Urinary bladder (tissue), 4 donors: ENCODE results near the gene WDR77. TPM values are rescaled to one million over a fixed set of nuclear protein-coding genes. Genes with fewer than 3 reads are reported as not detected.
A peak's percentile ranks its signal among the peaks of the same experiment; 100 is the strongest.

Source experiments
- DNase-seq: peaks from one replicate; pipeline ENCODE4 v3.0.0-alpha.2; 2015; ENCODE audit errors: extremely low spot score
- H3K27ac ChIP-seq: one replicate; pipeline ENCODE4 v1.5.1; 2013; ENCODE audit warnings: low read depth, mild to moderate bottlenecking, moderate library complexity
- H3K36me3 ChIP-seq: one replicate; pipeline ENCODE4 v1.6.1; 2013; ENCODE audit warnings: mild to moderate bottlenecking, moderate library complexity; ENCODE audit not compliant: insufficient read depth
- H3K4me1 ChIP-seq: one replicate; pipeline ENCODE4 v1.6.1; 2013; ENCODE audit warnings: mild to moderate bottlenecking, moderate library complexity; ENCODE audit not compliant: insufficient read depth
- H3K4me3 ChIP-seq: one replicate; pipeline ENCODE4 v1.5.1; 2013; ENCODE audit warnings: low read depth, low read length
- WGBS: extraction: QIAGEN DNeasy Blood & Tissue Kit; methylation state at CpG from one replicate; pipeline ENCODE4 v1.1.7; 2013; 5-methylcytosine and 5-hydroxymethylcytosine counted together
- polyA plus RNA-seq: library from polyadenylated mRNA; stranded (reverse); fragments of 200-250 nt; gene quantifications from one replicate; pipeline ENCODE4 v1.2.3, GENCODE V29; 2013
- total RNA-seq: library from RNA; depleted of rRNA; stranded (reverse); fragments of >200 nt; gene quantifications from one replicate; pipeline ENCODE4 v1.2.3, GENCODE V29; 2014
- donor health status: healthy with polysubstance abuse.
- donor health status: healthy.

The WDR77 gene
- total and polyA plus RNA-seq, 2 donors, result 21.8 to 27.3 TPM

GRCh38 chr1:111463029-111463683, 14.1 kb upstream of the WDR77 start:
- H3K27ac ChIP-seq, result no peak overlapping the region
- H3K36me3 ChIP-seq, result peaks cover 2% of the 10 kb centered on the region
- WGBS, result 35% methylated on average over 4 of the region's 4 CpGs
- H3K4me3 ChIP-seq, result no peak overlapping the region
- no peaks in the 10 kb centered on the region for H3K4me1 ChIP-seq
- no peak for DNase-seq

- Histone ChIP-seq H3K36me3 (peaks cover 2% of the 10 kb centered on the region), H3K4me3 (no peak overlapping the region), H3K4me1 (no peaks in the 10 kb centered on the region), H3K27ac (no peak overlapping the region)
- 54% methylated on average over 4 of the region's 4 CpGs for WGBS
- DNase-seq, result no peak
These were observed 13.4 kb upstream of the WDR77 start for GRCh38 chr1:111462370-111463028.

GRCh38 chr1:111461765-111462164, 12.7 kb upstream of the WDR77 start:
- H3K4me3 ChIP-seq, result no peak overlapping the region
- H3K36me3 ChIP-seq, result peaks cover 2% of the 10 kb centered on the region
- no peak overlapping the region for H3K27ac ChIP-seq
- DNase-seq, result no peak
- 96% methylated on average over 6 of the region's 6 CpGs for WGBS
- no peaks in the 10 kb centered on the region for H3K4me1 ChIP-seq

- 93% methylated on average over 3 of the region's 3 CpGs for WGBS
- peaks cover 2% of the 10 kb centered on the region for H3K36me3 ChIP-seq
- no peak overlapping the region for H3K27ac ChIP-seq
These were observed 6.6 kb upstream of the WDR77 start for GRCh38 chr1:111455642-111456031.

GRCh38 chr1:111454859-111455641, 6.0 kb upstream of the WDR77 start:
- H3K4me3 ChIP-seq, result no peak overlapping the region
- no peak for DNase-seq
- peaks cover 2% of the 10 kb centered on the region for H3K36me3 ChIP-seq
- 66% methylated on average over 5 of the region's 5 CpGs for WGBS
- peaks cover 4% of the 10 kb centered on the region for H3K4me1 ChIP-seq
- no peak overlapping the region for H3K27ac ChIP-seq

More at GRCh38 chr1:111455642-111456031, 6.6 kb upstream of the WDR77 start:
- no peak for DNase-seq
- no peak overlapping the region for H3K4me3 ChIP-seq
- H3K4me1 ChIP-seq, result peaks cover 4% of the 10 kb centered on the region

GRCh38 chr1:111453706-111454105, 4.7 kb upstream of the WDR77 start:
- Histone ChIP-seq H3K36me3 (peaks cover 2% of the 10 kb centered on the region), H3K4me3 (no peak overlapping the region)

GRCh38 chr1:111452581-111452980, 3.5 kb upstream of the WDR77 start:
- no peak overlapping the region for H3K4me3 ChIP-seq

More at GRCh38 chr1:111453706-111454105, 4.7 kb upstream of the WDR77 start:
- Histone ChIP-seq H3K4me1 (peaks cover 5% of the 10 kb centered on the region), H3K27ac (no peak overlapping the region)
- DNase-seq, result no peak
- 72% methylated on average over 3 of the region's 3 CpGs for WGBS

GRCh38 chr1:111450185-111450584, 1.1 kb upstream of the WDR77 start:
- no peak overlapping the region for H3K27ac ChIP-seq
- H3K4me3 ChIP-seq, result peak overlapping the region; percentile 69
- H3K36me3 ChIP-seq, result peaks cover 2% of the 10 kb centered on the region
- DNase-seq, result no peak
- peaks cover 5% of the 10 kb centered on the region for H3K4me1 ChIP-seq
- WGBS, result 42% methylated on average over 3 of the region's 3 CpGs

More at GRCh38 chr1:111452581-111452980, 3.5 kb upstream of the WDR77 start:
- Histone ChIP-seq H3K4me1 (peaks cover 5% of the 10 kb centered on the region), H3K27ac (no peak overlapping the region), H3K36me3 (no peaks in the 10 kb centered on the region)
- WGBS, result 80% methylated on average over 3 of the region's 3 CpGs
- no peak for DNase-seq

GRCh38 chr1:111449703-111450017, 604 bp upstream of the WDR77 start:
- Histone ChIP-seq H3K36me3 (peaks cover 2% of the 10 kb centered on the region), H3K4me3 (peak overlapping the region; percentile 69), H3K27ac (peak overlapping the region; percentile 73), H3K4me1 (peaks cover 5% of the 10 kb centered on the region)
- under 1% methylated on average over 8 of the region's 8 CpGs for WGBS
- no peak for DNase-seq

GRCh38 chr1:111448482-111448917, 556 bp downstream of the WDR77 start:
- Histone ChIP-seq H3K4me3 (peak overlapping the region; percentile 69), H3K27ac (peak overlapping the region; percentile 83), H3K36me3 (peaks cover 2% of the 10 kb centered on the region), H3K4me1 (peaks cover 5% of the 10 kb centered on the region)
- no peak for DNase-seq
- under 1% methylated on average over 25 of the region's 25 CpGs for whole genome bisulfite sequencing

GRCh38 chr1:111446967-111447892, 1.8 kb downstream of the WDR77 start:
- DNase-seq, result no peak
- 71% methylated on average over 4 of the region's 4 CpGs for WGBS
- Histone ChIP-seq H3K36me3 (peaks cover 2% of the 10 kb centered on the region), H3K27ac (peak overlapping the region; percentile 51), H3K4me3 (no peak overlapping the region), H3K4me1 (peaks cover 3% of the 10 kb centered on the region)

GRCh38 chr1:111446546-111446945, 2.5 kb downstream of the WDR77 start:
- DNase-seq, result no peak
- no peak overlapping the region for H3K4me3 ChIP-seq
- peak overlapping the region; percentile 51 for H3K27ac ChIP-seq
- peaks cover 2% of the 10 kb centered on the region for H3K36me3 ChIP-seq
- WGBS, result 90% methylated on average over 4 of the region's 4 CpGs
- peaks cover 3% of the 10 kb centered on the region for H3K4me1 ChIP-seq

- Histone ChIP-seq H3K27ac (no peak overlapping the region), H3K36me3 (peaks cover 2% of the 10 kb centered on the region), H3K4me1 (no peaks in the 10 kb centered on the region), H3K4me3 (no peak overlapping the region)
- WGBS, result 66% methylated on average over 3 of the region's 3 CpGs
- DNase-seq, result no peak
These were observed 5.0 kb downstream of the WDR77 start for GRCh38 chr1:111444031-111444430.
